ENCODE results near the gene RAPGEF5.

DNA sequence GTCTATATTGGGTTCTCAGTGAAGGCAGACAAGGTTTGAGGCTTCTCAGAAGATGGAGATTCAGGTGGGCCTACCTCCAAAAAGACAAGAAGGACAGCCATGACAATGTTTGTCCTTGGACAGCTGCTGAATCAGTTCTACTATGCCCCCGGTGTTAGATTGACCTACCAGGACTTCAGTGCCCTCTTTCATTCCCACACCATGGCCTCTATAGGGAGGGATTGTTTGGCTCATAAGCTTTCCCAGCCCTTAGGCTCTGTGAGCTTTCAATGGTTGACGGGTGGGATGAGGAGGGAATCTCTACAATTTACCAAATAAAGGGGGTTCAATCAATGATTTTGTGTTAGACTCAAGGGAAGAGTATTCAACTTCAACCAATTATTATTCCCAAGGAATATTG is 23.4 kb upstream of the RAPGEF5 start:
- TF ChIP-seq POLR2AphosphoS5 (IDR thresholded peaks at IDR 0.05; ENCODE audit: low read depth, low read length): no peak
- TF ChIP-seq CTCF (IDR thresholded peaks at IDR 0.05 in 2 of 3, conservative IDR thresholded peaks at IDR 0.05 in 1 of 3; ENCODE audit: borderline replicate concordance in 1 of 3, insufficient read depth in 1 of 3, low read depth in 2 of 3, low read length in 2 of 3): no peak
